ENCODE measurements around the gene SLC22A4.

Gene SLC22A4

DNA sequence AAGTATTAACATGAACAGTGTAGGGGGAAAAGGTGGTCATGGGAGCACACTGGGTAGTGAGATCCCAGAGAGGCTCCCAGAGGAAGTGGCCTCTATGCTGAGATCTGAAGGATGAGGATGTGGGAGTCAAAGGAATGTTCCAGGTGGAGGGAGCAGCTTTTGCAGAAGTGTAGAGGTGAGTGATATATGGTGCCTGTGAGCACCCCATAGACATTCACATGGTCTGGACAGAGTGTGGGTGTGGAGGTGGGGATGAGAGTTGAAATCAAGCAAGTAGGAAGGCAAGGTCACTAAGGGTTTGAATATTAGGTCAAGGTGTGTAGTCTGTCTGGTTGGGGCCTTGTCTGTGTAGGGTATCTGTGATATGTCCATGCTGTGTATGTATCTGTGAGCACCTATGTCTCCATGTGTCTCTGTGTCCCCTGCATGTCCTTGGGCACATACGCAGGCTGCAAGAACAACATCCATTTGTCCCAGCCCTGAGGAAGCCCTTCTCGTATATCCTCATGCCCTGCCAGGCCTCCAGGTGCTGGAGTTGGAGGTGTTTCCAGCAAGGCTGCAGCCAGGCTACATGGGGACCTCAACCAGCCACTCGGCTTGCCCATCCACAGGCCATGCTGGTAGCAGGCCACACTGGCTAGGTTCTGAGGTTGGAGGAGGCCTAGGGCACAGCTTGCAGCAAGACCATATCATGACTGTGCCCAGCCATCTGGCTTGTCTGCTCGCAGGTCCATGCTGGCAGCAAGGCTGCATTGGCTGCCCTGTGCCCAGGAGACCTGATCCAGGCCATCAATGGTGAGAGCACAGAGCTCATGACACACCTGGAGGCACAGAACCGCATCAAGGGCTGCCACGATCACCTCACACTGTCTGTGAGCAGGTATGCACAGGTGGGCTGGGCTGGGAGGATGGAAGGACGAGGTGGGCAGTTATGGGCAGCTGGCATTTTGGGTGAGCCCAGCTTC lies 32.0 kb upstream of the SLC22A4 start:
- H3K4me3 ChIP-seq (ENCODE audit: low read depth, low read length) = no peak overlapping the region

DNA sequence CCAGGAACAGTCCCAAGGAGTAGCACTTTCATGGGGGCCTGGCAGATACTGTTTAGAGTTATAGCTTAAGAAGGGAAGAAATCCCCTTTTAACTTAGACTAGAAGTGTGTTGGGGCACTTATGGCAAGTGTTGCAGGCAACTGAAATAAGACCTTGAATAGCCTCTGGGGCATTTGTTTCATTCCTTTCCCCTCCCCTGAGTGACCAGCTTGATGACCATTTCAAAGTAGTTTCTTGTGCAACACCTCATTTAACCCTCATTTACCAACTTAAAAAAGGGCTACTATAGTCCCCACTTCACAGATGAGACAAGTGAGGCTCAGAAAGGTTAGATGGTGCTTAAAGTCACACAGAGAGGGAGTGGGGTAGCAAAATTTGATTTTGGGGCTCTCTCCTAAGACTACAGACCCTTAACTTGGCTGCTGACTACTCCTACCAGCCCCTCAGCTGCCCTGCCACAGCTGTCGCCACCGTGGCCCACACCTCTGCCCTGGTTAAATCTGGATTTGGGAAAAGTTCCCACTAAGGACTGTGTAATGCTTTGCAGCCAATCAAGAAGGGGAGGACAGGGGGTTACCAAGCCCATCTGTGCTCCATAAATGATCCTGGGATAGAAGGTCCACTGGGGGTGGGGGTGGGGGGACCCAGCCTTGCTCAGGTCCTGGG lies 31.2 kb upstream of the SLC22A4 start:
- no peak overlapping the region for H3K4me3 ChIP-seq (ENCODE audit: low read depth, low read length)

DNA sequence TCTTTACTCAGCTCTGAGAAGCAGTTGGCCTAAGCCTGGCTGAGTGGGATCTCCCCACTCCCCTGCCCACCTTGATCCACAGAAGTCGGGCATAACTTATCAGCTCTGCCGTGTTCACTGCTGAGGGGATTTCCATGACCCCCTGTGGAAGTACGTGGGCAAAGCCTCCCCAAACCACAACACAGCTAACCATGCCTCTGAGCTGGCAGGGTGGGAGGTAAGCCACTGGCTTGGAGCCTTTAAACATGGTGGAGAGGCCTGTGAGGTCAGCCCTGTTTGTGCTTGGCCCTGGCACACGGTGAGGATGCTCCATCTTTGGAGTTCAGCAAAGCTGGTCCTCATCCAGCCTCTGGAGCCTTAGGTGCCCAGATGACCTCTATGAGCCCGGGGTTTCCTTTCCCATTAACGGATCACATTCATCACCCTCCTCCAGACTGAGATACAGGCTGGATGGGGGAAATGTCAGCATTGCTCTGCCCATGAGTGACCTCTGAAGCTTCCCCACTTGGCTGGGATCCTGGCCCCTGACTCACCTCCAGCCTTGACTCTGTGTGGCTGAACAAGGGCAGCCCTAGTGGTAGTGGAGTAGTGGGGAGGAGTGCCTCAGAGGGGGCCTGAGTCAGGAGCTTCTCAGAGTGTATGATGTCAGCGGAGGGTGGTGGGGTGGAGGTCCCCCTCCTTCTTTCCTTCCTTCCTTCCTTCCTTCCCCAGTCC lies 30.5 kb upstream of the SLC22A4 start:
- no peak overlapping the region for H3K4me3 ChIP-seq (ENCODE audit: low read depth, low read length)

DNA sequence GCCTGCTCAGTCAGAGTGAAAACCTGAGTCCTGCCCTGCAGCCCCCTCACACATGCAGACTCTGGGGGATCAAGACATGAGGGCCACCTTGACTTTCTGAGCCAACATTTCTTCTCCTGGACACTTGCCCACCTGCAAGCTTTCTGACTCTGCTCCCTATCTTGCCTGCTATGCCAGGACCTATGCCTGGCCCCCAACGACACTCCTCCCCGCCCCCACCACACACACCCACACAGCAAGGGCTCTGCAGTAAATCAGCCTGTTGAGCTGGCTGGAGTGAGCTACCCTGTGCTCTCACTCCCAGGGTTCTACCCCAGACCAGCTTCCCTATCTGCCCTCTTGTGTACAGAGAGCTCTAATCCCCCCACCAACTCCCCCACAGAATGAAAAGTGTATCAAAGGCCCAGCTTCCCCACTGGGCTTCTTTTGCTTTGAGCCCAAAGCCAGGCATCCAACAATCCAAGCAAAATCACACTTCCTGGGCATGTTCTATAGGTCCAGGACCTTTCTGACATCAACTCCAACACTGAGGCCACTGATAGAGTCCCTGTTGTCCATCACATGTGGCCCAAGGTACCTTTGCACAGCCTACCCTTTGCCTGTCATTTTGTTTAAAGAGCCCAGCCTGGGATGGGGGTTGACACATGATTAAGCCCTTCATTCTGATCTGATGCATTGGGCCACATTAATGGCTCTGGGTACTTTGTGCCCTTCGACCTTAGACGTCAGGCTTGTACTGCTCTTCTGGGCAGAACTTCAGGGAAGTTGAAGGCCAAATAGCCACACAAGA lies 29.5 kb upstream of the SLC22A4 start:
- no peak overlapping the region for H3K4me3 ChIP-seq (ENCODE audit: low read depth, low read length)

DNA sequence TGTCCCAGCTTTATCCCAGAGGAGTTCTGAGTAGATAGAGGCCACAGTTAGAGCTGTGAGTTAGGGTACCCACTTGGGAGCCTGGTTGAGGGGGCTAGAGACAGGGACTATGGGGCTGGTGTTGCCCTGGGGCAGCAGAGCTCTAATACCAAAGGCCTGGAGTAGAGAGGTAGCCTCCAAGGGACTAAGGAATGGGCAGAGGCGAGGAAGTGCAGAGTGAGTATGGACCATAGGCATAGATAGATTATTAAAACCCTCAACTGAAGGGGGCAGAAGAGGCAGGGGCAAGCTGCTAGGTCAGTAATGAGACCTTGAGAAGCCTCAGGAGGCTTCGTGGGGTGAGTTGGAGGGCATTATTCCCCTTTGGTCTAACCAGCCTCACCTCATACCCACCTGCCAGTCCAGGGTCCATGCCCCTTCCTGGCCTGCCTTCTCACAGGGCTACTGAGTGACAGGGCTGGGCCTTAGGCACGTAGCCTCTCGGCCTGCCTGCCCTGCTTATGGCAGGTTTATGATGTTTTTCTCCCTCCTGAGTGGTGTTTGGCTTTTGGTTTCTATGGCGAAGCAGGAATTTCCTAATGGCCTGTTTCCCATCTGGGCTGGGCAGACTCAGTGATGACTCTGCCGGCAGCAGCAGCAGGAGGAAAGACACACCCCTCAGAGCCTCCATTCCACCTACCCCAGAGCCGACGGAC lies 28.7 kb upstream of the SLC22A4 start:
- H3K4me3 ChIP-seq (ENCODE audit: low read depth, low read length) = no peak overlapping the region

DNA sequence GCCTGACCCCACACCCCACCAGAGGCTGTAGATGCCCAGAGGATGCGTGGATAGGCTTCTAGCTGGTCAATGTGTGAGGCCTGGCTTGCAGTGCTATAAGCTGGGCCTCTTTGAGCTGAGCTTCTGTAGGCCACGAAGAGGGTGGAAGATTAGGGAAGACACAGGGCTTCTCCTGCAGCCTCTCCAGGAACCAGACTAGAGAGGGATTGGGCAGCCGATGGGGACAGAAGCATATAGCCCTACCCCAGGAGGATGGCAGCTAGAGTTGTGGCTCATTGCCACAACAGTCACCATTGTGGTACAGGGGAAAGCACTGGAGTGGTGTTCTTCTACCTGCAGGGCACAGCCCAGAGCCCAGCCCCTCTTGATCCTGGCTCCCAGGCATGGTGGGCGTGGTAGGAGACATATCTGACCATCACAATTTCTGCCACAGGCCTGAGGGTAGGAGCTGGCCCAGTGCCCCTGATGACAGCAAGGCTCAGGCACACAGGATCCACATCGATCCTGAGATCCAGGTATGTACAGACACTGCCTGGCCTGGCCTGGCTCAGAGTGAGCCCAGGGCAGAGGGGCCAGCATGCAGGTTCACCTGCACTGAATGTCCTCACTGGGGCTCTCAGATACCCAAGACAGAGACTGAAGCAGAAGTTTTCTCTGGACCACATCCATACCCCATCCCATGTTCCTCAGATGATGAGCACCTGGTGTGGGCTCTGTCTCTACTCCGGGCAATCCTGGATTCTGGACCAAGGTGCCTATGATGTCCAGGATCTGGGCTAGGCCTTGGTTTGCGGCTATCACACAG lies 28.0 kb upstream of the SLC22A4 start:
- H3K4me3 ChIP-seq (ENCODE audit: low read depth, low read length) = no peak overlapping the region

DNA sequence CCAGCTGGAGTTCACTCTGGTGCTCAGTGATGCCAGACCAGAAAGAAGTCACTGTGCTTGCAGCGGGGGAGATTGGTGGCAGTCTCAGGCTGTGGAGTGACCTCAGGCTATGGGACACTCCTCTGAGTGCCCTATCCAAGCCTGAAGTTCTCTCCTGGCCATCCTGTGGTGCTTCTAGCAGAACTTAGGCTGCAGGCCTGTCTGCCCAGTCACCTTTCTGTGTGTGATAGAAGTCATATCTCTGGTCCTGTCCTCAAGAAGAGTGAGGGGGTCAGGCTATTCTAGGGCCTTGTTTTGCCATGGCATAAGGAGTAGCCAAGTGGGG lies 27.4 kb upstream of the SLC22A4 start:
- H3K4me3 ChIP-seq (ENCODE audit: low read depth, low read length) = no peak overlapping the region

DNA sequence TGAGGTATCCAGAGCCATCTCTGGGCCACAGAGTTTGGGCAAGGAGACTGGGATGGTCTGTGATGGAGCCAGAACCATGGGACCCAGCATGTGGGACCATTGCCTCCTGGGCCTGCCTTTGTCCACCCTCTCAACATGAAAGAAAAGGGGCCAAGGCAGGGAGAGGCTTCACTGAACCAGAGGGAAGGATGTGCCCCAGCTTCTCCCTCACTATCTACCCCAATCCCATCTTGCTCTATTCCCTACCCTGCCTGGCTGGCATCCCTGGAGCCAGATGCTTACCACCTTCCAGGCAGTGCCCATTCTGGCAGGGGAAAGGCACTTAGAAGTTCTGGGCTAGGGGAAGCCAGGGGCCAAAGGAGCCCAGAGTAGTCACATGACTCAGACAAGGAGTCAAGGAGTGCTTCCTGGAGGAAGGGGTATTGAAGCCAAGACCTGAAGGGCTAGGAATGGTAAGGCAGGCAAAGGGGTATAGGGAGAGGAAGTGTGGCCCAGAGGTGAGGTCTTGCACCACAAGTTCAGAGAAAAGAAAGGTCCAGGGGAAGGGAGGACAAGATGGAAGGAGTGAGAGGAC lies 26.9 kb upstream of the SLC22A4 start:
- no peak overlapping the region for H3K4me3 ChIP-seq (ENCODE audit: low read depth, low read length)

DNA sequence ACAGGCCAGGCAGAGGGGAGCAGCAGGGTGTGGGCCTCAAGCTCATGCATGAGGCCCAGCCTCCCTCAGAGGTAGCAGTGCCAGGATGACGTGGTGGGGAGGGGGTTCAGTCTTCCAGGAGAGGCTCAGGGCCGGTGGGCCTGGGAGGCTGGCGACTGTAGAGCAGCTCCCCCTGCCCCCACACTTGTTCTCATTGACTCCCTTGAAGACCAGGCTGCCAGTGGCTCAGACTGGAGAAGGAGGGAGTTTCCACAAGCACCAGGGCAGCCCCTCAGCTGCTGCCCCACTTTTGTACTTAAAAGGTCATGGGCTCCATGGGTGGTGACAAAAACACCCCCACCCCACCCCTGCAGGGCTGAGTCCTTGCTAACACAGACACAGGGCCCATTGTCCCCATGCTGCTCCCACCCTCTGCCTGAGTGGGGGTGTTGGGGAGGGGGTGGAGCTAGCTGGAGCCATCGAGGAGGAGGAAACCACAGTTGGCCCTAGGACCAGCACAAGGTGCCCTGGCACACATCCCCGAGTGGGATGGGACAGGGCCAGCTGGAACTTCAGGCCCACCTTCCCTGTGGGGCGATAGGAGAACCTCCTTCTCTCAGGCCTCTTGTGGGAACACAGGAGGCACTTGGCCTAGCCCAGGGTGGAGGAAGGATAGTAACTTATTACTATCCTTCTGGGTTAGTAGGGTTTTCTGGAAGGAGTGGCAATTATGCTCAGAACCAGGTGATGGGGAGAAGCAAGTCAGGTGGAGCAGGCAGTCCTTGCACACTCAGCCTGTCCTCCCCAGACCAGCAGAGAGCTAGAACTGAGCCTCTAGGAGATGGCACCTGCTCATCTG lies 26.0 kb upstream of the SLC22A4 start:
- no peak overlapping the region for H3K4me3 ChIP-seq (ENCODE audit: low read depth, low read length)

DNA sequence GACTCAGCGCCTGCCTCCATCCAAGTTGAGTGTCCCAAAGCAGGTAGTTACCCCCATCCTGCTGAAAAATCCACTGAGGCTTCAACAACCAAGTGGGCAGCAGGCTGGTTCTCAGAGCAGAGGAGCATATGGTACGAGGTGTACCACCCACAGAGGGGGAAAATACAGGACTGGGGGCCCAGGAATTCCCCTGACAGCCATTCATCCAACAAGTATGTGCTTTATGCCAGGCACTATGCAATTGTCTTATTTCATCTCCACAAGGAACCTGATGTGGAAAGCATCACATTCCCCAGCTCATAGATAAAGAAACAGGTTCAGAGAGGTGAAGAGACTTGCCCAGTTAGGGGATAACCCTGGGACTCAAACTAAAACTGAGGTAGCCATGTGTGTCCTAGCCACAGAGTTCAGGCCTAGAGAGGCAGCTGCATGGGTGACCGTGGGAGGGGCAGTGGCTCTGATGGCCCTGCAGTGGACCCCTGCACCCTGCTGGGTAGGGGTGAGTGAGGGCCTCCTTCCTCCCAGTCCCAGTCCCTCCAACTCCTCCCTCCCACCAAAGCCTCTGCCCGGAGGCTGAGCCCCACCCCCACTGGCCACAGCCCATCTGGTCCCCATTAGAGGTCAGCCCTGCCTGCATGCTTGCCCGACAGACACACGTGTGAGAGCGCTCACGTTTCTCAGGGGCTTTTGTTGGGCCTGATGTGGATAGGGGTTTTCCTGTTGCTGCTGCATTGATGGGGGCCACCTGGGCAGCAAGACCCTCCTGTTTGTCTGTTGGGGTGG lies 25.2 kb upstream of the SLC22A4 start:
- H3K4me3 ChIP-seq (ENCODE audit: low read depth, low read length) = no peak overlapping the region

DNA sequence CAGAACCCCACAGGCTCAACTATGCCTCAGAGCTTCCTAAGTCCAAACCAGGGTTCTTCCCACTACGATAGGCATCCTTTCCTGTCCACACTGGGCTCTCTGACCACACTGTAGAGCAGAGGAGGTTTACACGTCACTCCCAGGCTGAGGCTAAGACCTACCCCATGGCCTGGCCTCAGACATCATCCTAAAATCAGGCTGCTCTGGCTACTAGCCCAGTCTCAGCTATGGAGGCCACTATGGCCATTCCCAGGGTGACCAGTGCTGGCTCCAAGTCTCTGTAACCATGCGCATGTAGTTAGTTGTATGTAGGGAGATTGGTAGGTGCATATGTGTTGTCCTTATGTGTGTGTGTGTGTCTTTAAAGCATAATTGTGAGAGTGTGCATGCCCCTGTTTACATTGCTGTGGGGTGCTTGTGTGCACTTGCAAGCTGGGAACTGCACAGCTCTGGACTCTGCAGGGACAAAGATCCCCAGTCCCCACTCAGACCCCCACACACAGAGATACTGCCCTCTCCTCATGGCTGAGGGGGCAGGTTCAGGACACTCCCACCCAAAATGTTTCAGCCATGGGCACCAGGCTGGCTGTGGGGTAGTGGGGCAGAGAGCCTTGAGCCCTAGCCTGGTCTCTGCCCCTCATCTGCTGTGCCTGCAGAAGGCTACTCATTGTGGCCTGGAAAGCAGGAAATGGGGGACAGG lies 24.4 kb upstream of the SLC22A4 start:
- no peak overlapping the region for H3K4me3 ChIP-seq (ENCODE audit: low read depth, low read length)

DNA sequence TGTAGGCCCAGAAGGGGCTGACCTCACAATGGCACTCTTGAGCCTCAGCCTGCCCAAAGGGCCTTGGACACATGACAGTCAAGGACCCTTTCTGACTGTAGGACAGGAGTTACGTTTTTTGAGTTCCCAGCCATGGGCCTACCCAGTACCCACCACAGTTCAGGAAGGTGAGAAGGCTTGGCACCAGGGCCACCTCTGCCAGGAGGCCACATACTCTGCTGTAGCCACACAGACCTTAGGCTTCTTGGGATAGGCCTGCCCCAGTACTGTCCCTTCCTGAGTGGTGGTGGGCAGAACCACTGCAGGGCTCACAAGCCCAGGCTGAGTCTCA lies 23.9 kb upstream of the SLC22A4 start:
- H3K4me3 ChIP-seq (ENCODE audit: low read depth, low read length) = no peak overlapping the region

DNA sequence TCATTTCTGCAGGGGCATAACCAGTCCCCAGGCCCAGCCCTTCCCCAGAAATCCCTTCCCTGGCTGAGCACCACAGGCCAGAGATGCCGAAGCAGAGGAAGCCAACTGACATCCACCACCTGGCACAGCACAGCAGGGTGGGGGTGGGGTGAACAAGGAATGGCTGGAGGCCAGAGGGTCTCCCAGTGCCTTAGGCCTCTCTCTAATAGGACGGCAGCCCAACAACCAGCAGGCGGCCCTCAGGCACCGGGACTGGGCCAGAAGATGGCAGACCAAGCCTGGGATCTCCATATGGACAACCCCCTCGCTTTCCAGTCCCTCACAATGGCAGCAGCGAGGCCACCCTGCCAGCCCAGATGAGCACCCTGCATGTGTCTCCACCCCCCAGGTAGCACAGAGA lies 23.5 kb upstream of the SLC22A4 start:
- no peak overlapping the region for H3K4me3 ChIP-seq (ENCODE audit: low read depth, low read length)

DNA sequence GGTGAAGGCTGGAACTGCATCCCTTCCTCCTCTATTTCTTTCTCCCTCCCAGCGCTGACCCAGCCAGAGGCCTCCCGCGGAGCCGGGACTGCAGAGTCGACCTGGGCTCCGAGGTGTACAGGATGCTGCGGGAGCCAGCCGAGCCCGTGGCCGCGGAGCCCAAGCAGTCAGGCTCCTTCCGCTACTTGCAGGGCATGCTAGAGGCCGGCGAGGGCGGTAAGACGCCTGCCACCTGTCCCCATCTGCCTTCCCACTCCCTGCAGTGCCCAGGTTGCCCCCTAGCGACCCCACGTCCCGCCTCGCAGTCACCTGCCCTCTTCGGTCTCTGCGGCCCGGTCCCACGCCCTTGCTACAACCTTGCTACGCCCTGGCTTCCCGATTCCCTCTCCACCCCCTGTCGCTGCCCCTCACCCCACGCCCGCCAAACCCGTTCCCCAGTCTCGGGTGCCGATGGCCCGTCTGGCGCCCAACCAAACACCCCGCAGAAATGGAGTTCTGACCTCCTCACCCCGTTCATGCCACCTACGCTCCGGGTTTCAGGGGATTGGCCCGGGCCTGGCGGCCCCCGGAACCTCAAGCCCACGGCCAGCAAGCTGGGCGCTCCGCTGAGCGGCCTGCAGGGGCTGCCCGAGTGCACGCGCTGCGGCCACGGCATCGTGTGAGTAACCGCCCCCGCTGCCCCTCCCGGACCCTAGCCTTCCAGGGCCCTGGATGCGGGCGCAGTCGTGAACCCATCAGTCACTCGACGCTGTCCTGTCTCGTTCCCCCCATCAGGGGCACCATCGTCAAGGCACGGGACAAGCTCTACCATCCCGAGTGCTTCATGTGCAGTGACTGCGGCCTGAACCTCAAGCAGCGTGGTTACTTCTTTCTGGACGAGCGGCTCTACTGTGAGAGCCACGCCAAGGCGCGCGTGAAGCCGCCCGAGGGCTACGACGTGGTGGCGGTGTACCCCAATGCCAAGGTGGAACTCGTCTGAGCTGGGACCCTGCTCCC lies 22.6 kb upstream of the SLC22A4 start:
- H3K4me3 ChIP-seq (ENCODE audit: low read depth, low read length) = no peak overlapping the region

DNA sequence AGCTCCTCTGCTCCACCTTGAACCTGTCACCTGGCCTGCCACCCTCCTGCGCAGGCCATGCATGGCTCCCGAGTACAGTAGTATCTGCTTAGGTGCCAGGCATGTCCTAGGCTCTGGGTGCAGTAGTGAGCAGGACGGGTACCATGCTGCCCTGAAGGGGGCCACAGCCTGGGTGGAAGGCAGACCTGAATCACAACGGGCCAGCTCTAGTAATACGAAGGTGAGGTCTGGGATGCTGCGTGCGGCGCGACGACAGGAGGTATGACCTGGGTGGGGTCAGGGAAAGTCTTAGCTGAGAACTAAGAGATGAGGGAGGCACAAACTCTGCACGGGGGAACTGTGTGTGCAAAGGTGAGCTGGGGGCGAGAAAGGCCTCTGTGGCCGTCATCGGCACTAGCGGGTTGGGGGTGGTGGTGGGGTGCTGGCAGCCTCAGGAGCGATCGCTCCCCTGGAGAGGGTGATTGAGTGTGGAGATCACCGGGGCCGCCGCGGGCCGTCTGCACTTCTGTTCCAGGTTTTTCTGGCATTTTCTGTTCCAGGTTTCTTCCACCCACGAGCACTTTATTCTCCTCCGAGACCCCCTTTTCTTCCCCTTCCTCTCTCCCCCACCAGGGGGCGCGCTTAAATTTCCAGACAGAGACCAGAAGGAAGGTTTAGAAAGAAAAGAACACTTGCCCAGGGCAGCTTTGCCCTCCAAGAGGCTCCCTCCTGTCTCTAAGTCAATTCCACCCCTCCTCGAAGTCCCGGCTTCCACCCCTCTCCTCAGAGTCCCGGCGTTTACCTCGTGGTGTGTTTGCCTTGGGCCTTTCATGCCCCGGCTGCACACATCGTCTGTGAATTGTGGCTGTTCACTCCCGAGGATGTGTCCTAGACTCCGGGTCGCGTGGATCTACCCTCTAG lies 21.6 kb upstream of the SLC22A4 start:
- H3K4me3 ChIP-seq (ENCODE audit: low read depth, low read length) = no peak overlapping the region
